Ishikawa (cell line): ENCODE measurements around the gene ANXA8.

Experiments used
- EP300 ChIP-seq: IDR thresholded peaks from 2 replicates; pipeline ENCODE4 v1.6.1; 2012; ENCODE audit warnings: borderline replicate concordance
- ZBTB7A ChIP-seq: IDR thresholded peaks from 2 replicates; pipeline ENCODE4 v1.6.1; 2012; ENCODE audit warnings: low read depth

- no peak for TF ChIP-seq EP300
- TF ChIP-seq ZBTB7A: no peak
Observed at GRCh38 chr10:47449979-47450378, 33.9 kb downstream of the ANXA8 start.
